Activated T-cell treated with anti-CD3 and anti-CD28 coated beads, Interleukin-2, amount 50 U/mL, for 4 hours (primary cell): Measurements from ENCODE around the gene TMPRSS6. TPM values are rescaled to one million over a fixed set of nuclear protein-coding genes. Genes with fewer than 3 reads are reported as not detected.

Source experiments
- ATAC-seq, 2 donors: fragments of 200-7000 bp; cut with Tn5 transposase; one replicate each; pipeline ENCODE4 v1.10.0; 2021
- DNase-seq: peaks from one replicate; pipeline ENCODE4 v3.0.0-alpha.2; 2020
- H3K27me3 Mint-ChIP-seq: one replicate; pipeline ENCODE4 v1.8.0; 2021; ENCODE audit warnings: low read depth, mixed read lengths
- H3K36me3 Mint-ChIP-seq: one replicate; pipeline ENCODE4 v1.8.0; 2022; ENCODE audit warnings: mixed read lengths; ENCODE audit not compliant: insufficient read depth
- H3K4me1 Mint-ChIP-seq: one replicate; pipeline ENCODE4 v1.8.0; 2021; ENCODE audit warnings: low read depth, mixed read lengths
- H3K4me3 Mint-ChIP-seq: one replicate; pipeline ENCODE4 v1.8.0; 2021; ENCODE audit warnings: mild to moderate bottlenecking, moderate library complexity, mixed read lengths
- H3K9me3 Mint-ChIP-seq: one replicate; pipeline ENCODE4 v1.8.0; 2021; ENCODE audit warnings: mixed read lengths
- total RNA-seq, 3 donors: library from RNA; stranded (reverse); gene quantifications; one replicate each; pipeline ENCODE4 v1.2.1, GENCODE V29; 2021

TMPRSS6 gene
- total RNA-seq, 3 donors from 2014 or later = 0.76 to 1.3 (median 0.89) TPM

DNA sequence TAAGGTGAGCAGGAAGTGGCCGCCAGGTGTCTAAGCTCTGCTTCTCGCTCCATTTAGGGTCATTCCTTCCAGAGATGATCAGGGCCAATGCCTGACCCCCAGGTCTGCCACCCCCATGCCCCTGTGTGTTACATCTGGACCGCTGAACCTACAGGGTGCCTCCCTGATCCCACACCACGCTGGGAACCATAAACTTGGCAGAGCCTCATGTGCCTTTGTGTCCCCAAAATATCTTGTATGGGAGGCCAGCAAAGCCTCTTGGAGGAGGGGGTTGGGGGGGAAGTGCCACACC, 94.0 kb downstream of the TMPRSS6 start:
- Mint-ChIP-seq H3K27me3 (peaks cover 4% of the 10 kb centered on the region), H3K36me3 (no peaks in the 10 kb centered on the region), H3K4me3 (no peak overlapping the region), H3K9me3 (no peaks in the 10 kb centered on the region), H3K4me1 (peaks cover 8% of the 10 kb centered on the region)
- DNase-seq = no peak
- ATAC-seq = no peak

Other genes starting within 250 kb of the TMPRSS6 start
- gene NCF4, start 248.7 kb downstream of the TMPRSS6 start, total RNA-seq = 1 to 10 TPM; 1.2 to 2.3 (median 1.4) TPM
- gene CSF2RB, start 196.1 kb downstream of the TMPRSS6 start, total RNA-seq = 1 to 10 TPM; 1.3 to 2.7 (median 2.5) TPM
- gene TST, start 90.3 kb downstream of the TMPRSS6 start, total RNA-seq = 1 to 10 TPM; 1.2 TPM
- gene MPST, start 90.0 kb downstream of the TMPRSS6 start, total RNA-seq = 1 to 10 TPM; 4.7 to 7.2 (median 6.0) TPM
- gene KCTD17, start 58.0 kb downstream of the TMPRSS6 start, total RNA-seq = 10 to 100 TPM; 33.8 to 39.6 (median 34.3) TPM
- gene IL2RB, start 40.2 kb upstream of the TMPRSS6 start, total RNA-seq = 100 to 1,000 TPM; 178 to 212 (median 206) TPM
- 1 to 10 TPM in 2 of 3 donors, under 1 TPM in 1; 0.96 to 2.4 (median 1.2) TPM for gene C1QTNF6, start 78.5 kb upstream of the TMPRSS6 start, total RNA-seq
- 1 to 10 TPM; 1.7 to 2.3 (median 1.9) TPM for gene SSTR3, start 102.8 kb upstream of the TMPRSS6 start, total RNA-seq
- 100 to 1,000 TPM; 388 to 432 (median 395) TPM for gene RAC2, start 134.6 kb upstream of the TMPRSS6 start, total RNA-seq
- 10 to 100 TPM in 1 of 3 donors, 1 to 10 TPM in 2; 9.0 to 10.9 (median 9.7) TPM for gene CYTH4, start 172.8 kb upstream of the TMPRSS6 start, total RNA-seq